Measurements from ENCODE around the gene SLC37A4. TPM values are rescaled to one million over a fixed set of nuclear protein-coding genes. Genes with fewer than 3 reads are reported as not detected.
"Not testable (repeated sequence)": the region's sequence is repeated elsewhere in the genome, so short reads cannot be mapped to it uniquely, and the experiment has no call there.

The SLC37A4 gene
- total RNA-seq, 2 donors from 2014 or later: 9.0 to 11.0 TPM

- ATAC-seq: no peak
Observed at GRCh38 chr11:119019996-119020395, 10.7 kb downstream of the SLC37A4 start.

GRCh38 chr11:119018074-119018938, 12.4 kb downstream of the SLC37A4 start, which contains the start of the genes RPS25 and TRAPPC4:
RPS25 (minus strand) TSS chr11:119018343; CDS start chr11:119018284, 59 bp downstream.
TRAPPC4 (plus strand) TSS chr11:119018766; CDS start chr11:119018796, 30 bp downstream.
- Mint-ChIP-seq H3K4me3 (peak within 1 kb of the TSS; percentile 95), H3K27me3 (no peaks in the 10 kb centered on the region), H3K27ac (peak within 1 kb of the TSS; percentile 99), H3K36me3 (ENCODE audit: low read depth) (no peaks in the 10 kb centered on the region), H3K4me1 (peaks cover 30% of the 10 kb centered on the region)
- H3K9me3 ChIP-seq (ENCODE audit: control insufficient read depth, low read length, poor library complexity, severe bottlenecking): no peaks in the 10 kb centered on the region
- peak; percentile 87 for ATAC-seq
- DNase-seq: peak; percentile 88 to 92 (median 91)

More at GRCh38 chr11:119019996-119020395, 10.7 kb downstream of the SLC37A4 start:
- Mint-ChIP-seq H3K27ac (peak overlapping the region; percentile 99), H3K4me3 (peak overlapping the region; percentile 95), H3K27me3 (no peaks in the 10 kb centered on the region), H3K36me3 (ENCODE audit: low read depth) (peaks cover 3% of the 10 kb centered on the region), H3K4me1 (peaks cover 42% of the 10 kb centered on the region)
- DNase-seq: no peak
- no peaks in the 10 kb centered on the region for H3K9me3 ChIP-seq (ENCODE audit: control insufficient read depth, low read length, poor library complexity, severe bottlenecking)

- peaks cover 32% of the 10 kb centered on the region for H3K4me1 Mint-ChIP-seq
- not testable (repeated sequence) for H3K36me3 Mint-ChIP-seq (ENCODE audit: low read depth)
Observed at GRCh38 chr11:119017377-119017776, 13.3 kb downstream of the SLC37A4 start.

GRCh38 chr11:119016216-119017009, 14.3 kb downstream of the SLC37A4 start:
- Mint-ChIP-seq H3K27me3 (no peaks in the 10 kb centered on the region), H3K27ac (peak overlapping the region; percentile 99), H3K36me3 (ENCODE audit: low read depth) (peaks cover 4% of the 10 kb centered on the region), H3K4me1 (peaks cover 30% of the 10 kb centered on the region), H3K4me3 (peak overlapping the region; percentile 95)
- ATAC-seq (no peak), DNase-seq (no peak)
- no peaks in the 10 kb centered on the region for H3K9me3 ChIP-seq (ENCODE audit: control insufficient read depth, low read length, poor library complexity, severe bottlenecking)

More at GRCh38 chr11:119017377-119017776, 13.3 kb downstream of the SLC37A4 start:
- ATAC-seq; H3K27me3 Mint-ChIP-seq; H3K9me3 ChIP-seq (ENCODE audit: control insufficient read depth, low read length, poor library complexity, severe bottlenecking); DNase-seq: not testable (repeated sequence)
- peak overlapping the region; percentile 99 for H3K27ac Mint-ChIP-seq
- H3K4me3 Mint-ChIP-seq: peak overlapping the region; percentile 95

- no peak for DNase-seq
- Mint-ChIP-seq H3K27ac (peak overlapping the region; percentile 99), H3K4me3 (peak overlapping the region; percentile 68), H3K27me3 (no peaks in the 10 kb centered on the region), H3K4me1 (peaks cover 26% of the 10 kb centered on the region), H3K36me3 (ENCODE audit: low read depth) (peaks cover 4% of the 10 kb centered on the region)
- H3K9me3 ChIP-seq (ENCODE audit: control insufficient read depth, low read length, poor library complexity, severe bottlenecking): no peaks in the 10 kb centered on the region
- no peak for ATAC-seq
Observed at GRCh38 chr11:119015054-119015611, 15.5 kb downstream of the SLC37A4 start.

- ATAC-seq: no peak
- no peaks in the 10 kb centered on the region for H3K27me3 Mint-ChIP-seq
- no peaks in the 10 kb centered on the region for H3K9me3 ChIP-seq (ENCODE audit: control insufficient read depth, low read length, poor library complexity, severe bottlenecking)
- no peak for DNase-seq
- H3K36me3 Mint-ChIP-seq (ENCODE audit: low read depth): peaks cover 4% of the 10 kb centered on the region
- peak overlapping the region; percentile 81 for H3K27ac Mint-ChIP-seq
- no peak overlapping the region for H3K4me3 Mint-ChIP-seq
- peaks cover 19% of the 10 kb centered on the region for H3K4me1 Mint-ChIP-seq
Observed at GRCh38 chr11:119014209-119014924, 16.3 kb downstream of the SLC37A4 start.

- H3K36me3 Mint-ChIP-seq (ENCODE audit: low read depth): peaks cover 4% of the 10 kb centered on the region
- H3K4me3 Mint-ChIP-seq: no peak overlapping the region
- DNase-seq: no peak
- no peak for ATAC-seq
- H3K9me3 ChIP-seq (ENCODE audit: control insufficient read depth, low read length, poor library complexity, severe bottlenecking): no peaks in the 10 kb centered on the region
- peaks cover 14% of the 10 kb centered on the region for H3K4me1 Mint-ChIP-seq
- H3K27me3 Mint-ChIP-seq: no peaks in the 10 kb centered on the region
- peak overlapping the region; percentile 84 for H3K27ac Mint-ChIP-seq
Observed at GRCh38 chr11:119012629-119013170, 18.0 kb downstream of the SLC37A4 start.

GRCh38 chr11:119011476-119012053, 19.1 kb downstream of the SLC37A4 start:
- peak overlapping the region; percentile 84 for H3K27ac Mint-ChIP-seq
- H3K4me1 Mint-ChIP-seq: peaks cover 13% of the 10 kb centered on the region
- no peaks in the 10 kb centered on the region for H3K27me3 Mint-ChIP-seq
- H3K36me3 Mint-ChIP-seq (ENCODE audit: low read depth): peaks cover 4% of the 10 kb centered on the region
- H3K9me3 ChIP-seq (ENCODE audit: control insufficient read depth, low read length, poor library complexity, severe bottlenecking): no peaks in the 10 kb centered on the region
- H3K4me3 Mint-ChIP-seq: no peak overlapping the region
- DNase-seq: no peak
- ATAC-seq: no peak

- Mint-ChIP-seq H3K4me3 (no peak overlapping the region), H3K27me3 (no peaks in the 10 kb centered on the region), H3K36me3 (ENCODE audit: low read depth) (peaks cover 3% of the 10 kb centered on the region), H3K4me1 (peaks cover 2% of the 10 kb centered on the region), H3K27ac (no peak overlapping the region)
- DNase-seq: no peak
- no peak for ATAC-seq
- H3K9me3 ChIP-seq (ENCODE audit: control insufficient read depth, low read length, poor library complexity, severe bottlenecking): no peaks in the 10 kb centered on the region
Observed at GRCh38 chr11:119006656-119007055, 24.0 kb downstream of the SLC37A4 start.

GRCh38 chr11:119000906-119001305, 29.8 kb downstream of the SLC37A4 start:
- ATAC-seq: no peak
- no peak for DNase-seq
- H3K9me3 ChIP-seq (ENCODE audit: control insufficient read depth, low read length, poor library complexity, severe bottlenecking): no peaks in the 10 kb centered on the region
- Mint-ChIP-seq H3K27ac (no peak overlapping the region), H3K36me3 (ENCODE audit: low read depth) (peaks cover 7% of the 10 kb centered on the region), H3K4me1 (peaks cover 22% of the 10 kb centered on the region), H3K4me3 (no peak overlapping the region), H3K27me3 (no peaks in the 10 kb centered on the region)

- peaks cover 7% of the 10 kb centered on the region for H3K36me3 Mint-ChIP-seq (ENCODE audit: low read depth)
- no peaks in the 10 kb centered on the region for H3K9me3 ChIP-seq (ENCODE audit: control insufficient read depth, low read length, poor library complexity, severe bottlenecking)
- ATAC-seq (no peak), DNase-seq (no peak)
- peak overlapping the region; percentile 98 for H3K4me3 Mint-ChIP-seq
- no peaks in the 10 kb centered on the region for H3K27me3 Mint-ChIP-seq
- peaks cover 22% of the 10 kb centered on the region for H3K4me1 Mint-ChIP-seq
- peak overlapping the region; percentile 98 for H3K27ac Mint-ChIP-seq
Observed at GRCh38 chr11:118998822-118999221, 31.9 kb downstream of the SLC37A4 start.

GRCh38 chr11:118998388-118998717, 32.3 kb downstream of the SLC37A4 start:
- ATAC-seq (peak; percentile 23), DNase-seq (no peak)
- Mint-ChIP-seq H3K36me3 (ENCODE audit: low read depth) (peaks cover 7% of the 10 kb centered on the region), H3K27ac (peak overlapping the region; percentile 98), H3K27me3 (no peaks in the 10 kb centered on the region), H3K4me3 (peak overlapping the region; percentile 98), H3K4me1 (peaks cover 22% of the 10 kb centered on the region)
- no peaks in the 10 kb centered on the region for H3K9me3 ChIP-seq (ENCODE audit: control insufficient read depth, low read length, poor library complexity, severe bottlenecking)

Measured in T-helper 17 cell (primary cell).